T-helper 1 cell treated with Interleukin-12 subunit alpha and Interleukin-12 subunit beta and Interleukin-4 antibody, amounts not matched to agents 30 μg/mL and 1 μg/mL, for 36 hours (primary cell): Measurements from ENCODE around the gene CHAC1.

Experiments
- H3K27ac Mint-ChIP-seq: one replicate; pipeline ENCODE4 v1.8.0; 2021; ENCODE audit warnings: mild to moderate bottlenecking, mixed read lengths
- H3K27me3 Mint-ChIP-seq: one replicate; pipeline ENCODE4 v1.8.0; 2021; ENCODE audit warnings: low read depth, mixed read lengths
- H3K36me3 Mint-ChIP-seq: one replicate; pipeline ENCODE4 v1.8.0; 2021; ENCODE audit warnings: low read depth, mixed read lengths
- H3K4me1 Mint-ChIP-seq: one replicate; pipeline ENCODE4 v1.8.0; 2021; ENCODE audit warnings: low read depth, mixed read lengths
- H3K4me3 Mint-ChIP-seq: one replicate; pipeline ENCODE4 v1.8.0; 2021; ENCODE audit warnings: mild to moderate bottlenecking, moderate library complexity, mixed read lengths
- H3K9me3 Mint-ChIP-seq: one replicate; pipeline ENCODE4 v1.8.0; 2021; ENCODE audit warnings: mixed read lengths

The CHAC1 gene

GRCh38 chr15:40990789-40991188 lies 37.5 kb downstream of the CHAC1 start:
- Mint-ChIP-seq H3K9me3 (no peaks in the 10 kb centered on the region), H3K4me3 (no peak overlapping the region), H3K4me1 (peaks cover 13% of the 10 kb centered on the region), H3K27me3 (no peaks in the 10 kb centered on the region), H3K36me3 (peaks cover 44% of the 10 kb centered on the region), H3K27ac (no peak overlapping the region)

- Mint-ChIP-seq H3K9me3 (no peaks in the 10 kb centered on the region), H3K4me3 (no peak overlapping the region), H3K4me1 (peaks cover 14% of the 10 kb centered on the region), H3K27me3 (no peaks in the 10 kb centered on the region), H3K27ac (no peak overlapping the region), H3K36me3 (peaks cover 46% of the 10 kb centered on the region)
Observed at GRCh38 chr15:40991355-40991754, 38.1 kb downstream of the CHAC1 start.

- H3K9me3 Mint-ChIP-seq = no peaks in the 10 kb centered on the region
- H3K36me3 Mint-ChIP-seq = peaks cover 44% of the 10 kb centered on the region
- H3K4me1 Mint-ChIP-seq = peaks cover 14% of the 10 kb centered on the region
- H3K4me3 Mint-ChIP-seq = no peak overlapping the region
- no peak overlapping the region for H3K27ac Mint-ChIP-seq
- no peaks in the 10 kb centered on the region for H3K27me3 Mint-ChIP-seq
Observed at GRCh38 chr15:40992241-40992741, 39.0 kb downstream of the CHAC1 start.

- Mint-ChIP-seq H3K4me3 (no peak overlapping the region), H3K4me1 (peaks cover 14% of the 10 kb centered on the region), H3K9me3 (no peaks in the 10 kb centered on the region), H3K27me3 (no peaks in the 10 kb centered on the region), H3K36me3 (peaks cover 42% of the 10 kb centered on the region), H3K27ac (no peak overlapping the region)
Observed at GRCh38 chr15:40992825-40993224, 39.6 kb downstream of the CHAC1 start.

GRCh38 chr15:40995656-40996055 lies 42.4 kb downstream of the CHAC1 start:
- H3K27ac Mint-ChIP-seq = no peak overlapping the region
- H3K4me3 Mint-ChIP-seq = no peak overlapping the region
- no peaks in the 10 kb centered on the region for H3K9me3 Mint-ChIP-seq
- H3K27me3 Mint-ChIP-seq = no peaks in the 10 kb centered on the region
- H3K36me3 Mint-ChIP-seq = peaks cover 37% of the 10 kb centered on the region
- peaks cover 10% of the 10 kb centered on the region for H3K4me1 Mint-ChIP-seq

- Mint-ChIP-seq H3K27me3 (no peaks in the 10 kb centered on the region), H3K9me3 (no peaks in the 10 kb centered on the region), H3K4me3 (no peak overlapping the region), H3K27ac (no peak overlapping the region), H3K36me3 (peaks cover 21% of the 10 kb centered on the region), H3K4me1 (peaks cover 2% of the 10 kb centered on the region)
Observed at GRCh38 chr15:40999190-40999589, 45.9 kb downstream of the CHAC1 start.

GRCh38 chr15:41001524-41002214 lies 48.4 kb downstream of the CHAC1 start:
- H3K36me3 Mint-ChIP-seq = peaks cover 20% of the 10 kb centered on the region
- no peaks in the 10 kb centered on the region for H3K9me3 Mint-ChIP-seq
- H3K4me3 Mint-ChIP-seq = no peak overlapping the region
- no peaks in the 10 kb centered on the region for H3K4me1 Mint-ChIP-seq
- H3K27ac Mint-ChIP-seq = no peak overlapping the region
- no peaks in the 10 kb centered on the region for H3K27me3 Mint-ChIP-seq

GRCh38 chr15:41004490-41004889 lies 51.2 kb downstream of the CHAC1 start:
- Mint-ChIP-seq H3K9me3 (no peaks in the 10 kb centered on the region), H3K36me3 (peaks cover 17% of the 10 kb centered on the region), H3K27ac (no peak overlapping the region), H3K4me1 (no peaks in the 10 kb centered on the region), H3K27me3 (no peaks in the 10 kb centered on the region), H3K4me3 (no peak overlapping the region)
